Cerebellar nuclear complex (tissue), 1 donor: ENCODE data around the gene WWC2.
"Not testable (repeated sequence)": the region's sequence is repeated elsewhere in the genome, so short reads cannot be mapped to it uniquely, and the experiment has no call there.

ENCODE experiments used
- DNase-seq, 2 experiments: peaks; one replicate each; lab custom pipeline; 2025; lab: John Stamatoyannopoulos, UW

WWC2 gene

DNA sequence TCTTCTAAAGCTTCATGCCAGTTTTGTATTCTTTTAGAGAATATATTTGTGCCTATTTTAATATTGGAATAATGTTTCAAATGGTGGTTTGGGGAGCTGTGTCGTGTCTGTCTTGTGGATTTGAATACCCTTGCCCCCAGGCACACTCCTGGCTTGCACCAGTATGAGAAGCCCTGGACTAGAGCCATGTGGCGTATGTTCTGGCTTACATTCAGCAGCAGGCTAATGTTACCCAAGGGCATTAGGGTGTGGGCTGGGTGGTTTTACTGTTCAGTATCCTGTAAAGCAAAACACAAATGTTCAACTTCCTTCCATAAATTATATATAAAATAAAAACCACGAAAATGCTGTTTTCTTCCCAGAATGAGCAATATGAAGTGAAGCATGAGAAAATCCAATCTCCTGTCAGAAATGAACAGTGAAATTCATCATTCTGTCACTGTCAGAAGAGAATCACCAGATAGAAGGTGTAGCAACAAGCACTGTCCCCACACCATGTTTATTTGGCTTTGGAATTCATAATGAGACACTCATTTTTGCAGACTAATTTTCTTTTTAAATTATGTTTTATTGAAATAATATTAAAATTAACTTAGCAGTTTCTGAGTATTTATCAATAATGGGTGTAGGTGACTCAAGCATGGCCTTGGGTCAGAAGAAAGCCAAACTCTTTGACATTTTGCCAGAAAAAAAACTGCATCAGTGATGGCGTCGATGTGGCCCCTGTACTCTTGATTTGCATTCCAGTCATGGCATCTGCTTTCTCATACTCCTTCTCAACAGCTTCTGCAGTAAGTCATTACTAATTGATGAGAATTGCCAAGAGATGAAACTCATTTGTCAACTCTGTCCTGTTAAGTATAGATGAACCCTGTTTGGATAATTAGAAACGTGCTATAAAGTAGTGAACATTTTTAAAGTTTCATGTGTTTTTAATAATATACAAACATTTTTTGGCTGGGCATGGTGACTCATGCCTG lies 43.8 kb downstream of the WWC2 start:
- no peak for DNase-seq

DNA sequence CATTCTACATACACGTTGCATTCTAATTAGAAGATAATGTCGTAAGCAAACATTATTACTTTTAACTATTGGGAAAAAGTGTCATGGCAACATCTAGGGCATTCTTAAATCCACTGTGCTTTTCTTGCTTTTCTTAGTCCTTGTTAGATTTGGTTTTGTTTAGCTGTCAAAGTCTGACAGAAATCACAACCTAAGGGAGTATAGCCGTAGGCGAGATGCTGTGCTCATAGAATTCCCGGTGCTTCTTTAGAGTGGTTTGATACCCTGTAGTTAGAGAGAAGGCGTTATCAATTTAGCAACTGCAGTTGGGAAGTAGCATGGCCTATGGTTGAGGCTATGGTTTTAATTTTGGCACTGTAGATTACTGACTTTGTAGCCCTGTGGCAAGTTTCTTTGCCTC lies 45.7 kb downstream of the WWC2 start:
- DNase-seq, result no peak

DNA sequence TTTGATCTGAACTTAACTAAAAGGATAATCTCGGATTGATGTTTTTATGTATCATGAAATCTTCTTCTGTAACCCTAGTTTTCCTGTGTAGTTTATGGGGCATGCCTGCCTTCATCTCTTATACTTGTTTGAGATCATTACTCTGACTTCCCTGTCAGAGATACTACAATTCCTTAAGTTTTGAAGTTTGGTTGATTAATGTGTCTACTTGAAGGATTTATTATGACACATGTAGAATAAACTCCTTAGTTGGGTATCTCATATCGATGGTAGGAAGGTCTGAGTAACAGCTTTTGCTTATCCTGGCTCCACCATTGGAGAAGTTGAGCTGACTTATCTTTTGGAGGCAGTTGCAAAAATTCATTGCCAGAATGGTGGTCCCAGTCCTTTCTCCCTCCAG lies 46.7 kb downstream of the WWC2 start:
- no peak for DNase-seq

DNA sequence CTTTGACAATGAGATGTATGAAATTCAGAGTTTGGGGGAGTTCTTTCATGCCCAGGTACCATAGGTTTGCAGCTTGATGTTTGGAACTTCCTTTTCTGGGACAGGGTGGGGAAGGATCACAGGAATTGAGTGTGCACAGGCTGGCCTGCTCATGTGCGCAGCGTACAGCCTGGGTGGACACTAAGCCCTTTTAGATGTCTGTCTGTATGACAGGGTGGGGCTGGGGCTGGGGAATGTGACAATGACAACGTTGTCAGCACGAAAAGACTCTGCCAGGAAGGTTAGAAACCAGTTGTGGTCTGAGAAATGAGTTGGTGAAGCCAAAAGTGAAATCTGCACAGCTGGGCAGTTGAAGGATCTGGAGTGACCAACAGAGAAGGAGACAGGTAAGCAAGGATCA lies 47.4 kb downstream of the WWC2 start:
- no peak for DNase-seq

DNA sequence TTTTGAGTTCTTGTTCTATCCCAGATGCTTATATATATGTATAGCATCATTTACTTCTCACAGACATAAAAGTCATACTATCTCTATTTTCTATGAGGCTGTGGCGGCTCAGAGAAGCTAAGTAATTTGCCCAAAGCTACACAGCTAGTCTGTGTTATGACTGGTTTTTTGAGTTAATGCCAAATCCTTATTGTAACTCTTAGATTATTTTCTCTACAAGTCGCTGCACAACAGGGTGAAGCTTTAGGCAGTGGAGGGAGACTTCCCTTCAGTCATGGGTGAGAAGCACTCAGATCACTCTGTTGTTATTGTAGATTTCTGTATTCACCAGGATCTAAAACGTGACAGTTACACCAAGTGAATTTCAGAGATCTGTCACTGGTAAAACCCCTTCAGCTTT lies 48.1 kb downstream of the WWC2 start:
- no peak for DNase-seq

DNA sequence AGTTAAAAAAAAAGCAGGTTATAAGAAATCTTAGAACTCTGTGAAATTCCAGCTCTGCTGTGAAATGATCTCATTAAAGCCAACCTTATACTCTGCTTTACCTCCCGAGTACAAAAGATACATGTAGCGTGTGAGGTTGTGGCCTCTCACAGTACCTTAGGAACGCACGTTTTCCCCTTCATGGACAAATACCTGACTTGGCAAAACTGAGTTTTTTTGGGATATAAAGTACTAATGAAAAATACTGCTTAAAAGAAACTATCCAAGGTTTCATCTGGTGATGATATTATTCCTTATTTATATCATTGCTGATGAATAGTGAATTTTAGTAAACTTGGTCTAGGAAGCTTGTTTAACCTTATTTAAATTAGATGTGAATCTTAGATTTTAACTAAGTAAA lies 48.9 kb downstream of the WWC2 start:
- DNase-seq, result no peak

DNA sequence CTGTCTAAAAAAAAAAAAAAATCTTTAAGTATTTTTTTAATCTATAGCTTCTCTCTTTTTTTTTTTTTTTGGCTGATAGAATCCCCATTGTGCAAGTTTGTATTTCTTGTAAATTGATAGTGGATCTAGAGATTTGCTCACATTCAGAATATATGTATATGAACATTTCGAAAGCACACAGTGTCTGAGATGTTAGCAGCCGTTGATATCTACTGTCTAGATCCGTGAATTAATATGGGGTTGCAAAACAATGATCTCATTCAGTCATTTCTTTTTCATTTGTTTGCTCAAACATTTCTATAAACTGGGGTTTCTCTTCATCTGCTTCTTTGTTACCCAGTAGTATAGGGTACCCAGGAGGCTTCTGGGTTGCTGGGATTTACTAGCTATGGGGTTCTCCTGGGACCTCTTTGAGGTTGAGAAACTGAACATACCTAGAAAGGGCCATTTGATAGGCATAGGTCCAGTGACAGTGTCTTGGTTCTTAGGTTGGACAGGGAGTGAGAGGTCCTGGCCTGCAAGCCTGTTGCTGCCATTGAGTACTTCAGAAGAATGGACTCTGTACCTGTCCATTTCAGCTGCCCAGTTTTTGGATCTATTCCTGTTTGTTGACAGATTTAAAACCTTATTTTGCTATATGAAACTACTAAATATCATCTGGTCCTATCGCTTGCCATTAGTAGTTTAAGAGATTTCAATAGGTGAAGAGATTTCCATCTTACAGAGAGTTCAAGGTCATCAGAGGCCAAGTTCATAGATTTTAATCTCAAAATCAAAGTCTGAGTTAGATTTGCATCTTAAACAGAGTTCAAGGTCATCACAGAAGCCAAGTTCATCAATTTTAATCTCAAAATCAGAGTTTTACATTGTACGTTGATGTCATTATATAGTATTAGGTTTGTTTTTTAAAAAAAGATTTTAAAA lies 50.8 kb downstream of the WWC2 start:
- no peak for DNase-seq

DNA sequence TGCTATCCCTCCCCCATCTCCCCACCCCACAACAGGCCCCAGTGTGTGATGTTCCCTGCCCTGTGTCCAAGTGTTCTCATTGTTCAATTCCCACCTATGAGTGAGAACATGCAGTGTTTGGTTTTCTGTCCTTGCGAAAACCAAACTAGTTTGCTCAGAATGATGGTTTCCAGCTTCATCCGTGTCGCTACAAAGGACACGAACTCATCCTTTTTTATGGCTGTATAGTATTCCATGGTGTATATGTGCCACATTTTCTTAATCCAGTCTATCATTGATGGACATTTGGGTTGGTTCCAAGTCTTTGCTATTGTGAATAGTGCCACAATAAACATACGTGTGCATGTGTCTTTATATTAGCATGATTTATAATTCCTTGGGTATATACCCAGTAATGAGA lies 51.6 kb downstream of the WWC2 start:
- DNase-seq, result not testable (repeated sequence)

DNA sequence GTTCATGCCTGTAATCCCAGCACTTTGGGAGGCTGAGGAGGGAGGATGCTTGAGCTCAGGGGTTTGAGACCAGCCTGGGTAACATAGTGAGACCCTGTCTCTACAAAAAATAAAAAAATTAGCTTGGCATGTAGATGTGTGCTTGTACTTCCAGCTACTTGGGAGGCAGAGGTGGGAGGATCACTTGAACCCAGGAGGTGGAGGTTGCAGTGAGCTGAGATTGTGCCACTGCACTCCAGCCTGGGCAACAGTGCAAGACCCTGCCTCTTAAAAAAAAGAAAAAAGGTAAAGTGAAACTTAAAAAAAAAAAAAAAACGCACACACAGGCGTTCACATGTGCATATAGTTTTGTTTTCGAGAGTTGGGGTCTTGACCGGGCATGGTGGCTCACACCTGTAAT lies 53.2 kb downstream of the WWC2 start:
- DNase-seq, result not testable (repeated sequence)

DNA sequence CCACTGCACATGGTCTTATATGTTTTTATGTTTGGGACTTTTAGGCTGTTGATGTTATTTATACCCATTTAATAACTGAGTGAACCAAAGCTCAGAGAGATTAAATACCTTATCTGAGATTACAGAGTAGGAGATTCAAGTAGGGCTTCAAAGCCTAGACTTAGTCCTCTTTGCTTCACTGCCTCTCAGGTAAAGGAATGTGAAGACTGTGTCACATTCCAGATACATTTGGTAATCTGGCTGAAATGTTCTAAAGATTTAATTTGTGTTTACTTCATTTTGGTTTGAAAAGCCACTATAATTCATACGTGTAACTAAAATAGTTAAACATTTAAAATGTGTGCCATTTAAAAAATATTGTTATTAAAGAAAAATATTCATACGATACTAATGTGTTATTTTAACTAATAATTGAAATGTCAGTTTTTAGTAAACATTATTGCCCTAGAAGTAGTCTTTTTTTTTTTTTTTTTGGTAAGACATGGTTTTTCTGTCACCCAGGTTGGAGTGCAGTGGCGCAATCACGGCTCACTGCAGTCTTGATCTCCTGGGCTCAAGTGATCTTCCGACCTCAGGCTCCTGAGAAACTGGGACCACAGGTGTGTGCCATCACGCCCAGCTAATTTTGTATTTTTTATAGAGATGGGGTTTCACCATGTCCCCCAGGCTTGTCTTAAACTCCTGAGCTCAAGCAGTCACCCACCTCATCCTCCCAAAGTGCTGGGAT lies 54.3 kb downstream of the WWC2 start:
- no peak for DNase-seq

DNA sequence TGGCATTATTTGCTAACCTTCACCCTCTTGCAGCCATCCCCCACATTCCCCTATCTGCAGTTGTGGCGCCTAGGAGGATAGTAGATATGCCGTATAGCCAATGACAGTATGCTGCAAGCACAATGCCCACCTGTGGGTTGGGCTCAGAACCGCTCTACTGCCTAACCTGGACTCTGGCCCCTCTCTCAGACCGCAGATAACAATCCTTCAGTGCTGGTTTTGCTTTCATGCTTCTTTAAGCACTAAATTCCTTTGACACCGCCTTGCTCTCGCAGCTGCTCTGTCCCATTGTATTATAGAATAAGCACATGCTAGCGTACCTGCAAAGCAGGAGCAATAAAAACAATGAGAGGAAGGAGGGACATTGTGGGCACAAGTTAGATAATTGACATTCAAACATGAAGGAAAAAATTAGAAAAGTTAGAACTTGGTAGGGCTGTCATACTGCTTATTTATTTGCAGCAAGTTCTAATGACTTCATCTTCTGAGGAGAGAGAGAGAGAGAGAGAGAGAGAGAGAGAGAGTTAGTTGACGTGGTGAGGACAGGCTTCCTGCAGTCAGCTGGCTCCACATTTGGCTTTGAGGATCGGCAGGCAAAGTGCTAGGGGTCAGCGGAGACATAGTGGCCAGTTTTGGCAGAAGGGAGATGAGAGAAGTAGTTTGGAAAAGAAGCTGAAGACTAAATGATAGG lies 55.8 kb downstream of the WWC2 start:
- DNase-seq, result no peak

DNA sequence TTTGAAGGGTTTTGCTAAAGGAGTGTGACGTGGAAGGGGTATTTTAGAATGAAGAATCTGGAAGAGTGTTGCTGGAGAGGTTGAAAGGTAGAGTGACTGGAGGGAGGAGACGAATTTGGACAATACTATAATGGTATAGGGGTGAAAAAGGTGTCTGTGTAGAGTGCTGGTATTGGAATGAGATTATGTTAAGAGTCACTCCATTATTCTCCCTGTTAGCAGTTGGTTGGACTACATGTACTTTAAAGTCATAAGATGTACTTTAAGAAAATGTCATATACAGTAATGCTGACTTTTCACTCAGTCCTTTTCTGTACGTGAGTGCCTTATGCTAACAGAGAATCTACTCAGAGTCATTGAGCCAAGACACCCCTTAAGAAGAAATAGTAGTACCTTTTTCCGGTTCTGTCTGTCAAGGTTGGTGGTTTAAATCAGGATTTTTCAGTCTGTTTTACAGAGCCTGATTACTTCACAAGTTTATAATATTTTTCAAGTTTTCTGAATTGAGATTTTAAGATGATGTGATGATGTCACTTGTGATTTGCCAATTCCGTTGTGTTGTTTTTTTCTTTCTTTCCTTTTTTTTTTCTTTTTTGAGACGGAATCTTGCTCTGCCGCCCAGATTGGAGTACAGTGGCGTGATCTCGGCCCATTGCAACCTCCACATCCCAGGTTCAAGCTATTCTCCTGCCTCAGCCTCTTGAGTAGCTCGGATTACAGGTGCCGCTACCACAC lies 56.6 kb downstream of the WWC2 start:
- no peak for DNase-seq

DNA sequence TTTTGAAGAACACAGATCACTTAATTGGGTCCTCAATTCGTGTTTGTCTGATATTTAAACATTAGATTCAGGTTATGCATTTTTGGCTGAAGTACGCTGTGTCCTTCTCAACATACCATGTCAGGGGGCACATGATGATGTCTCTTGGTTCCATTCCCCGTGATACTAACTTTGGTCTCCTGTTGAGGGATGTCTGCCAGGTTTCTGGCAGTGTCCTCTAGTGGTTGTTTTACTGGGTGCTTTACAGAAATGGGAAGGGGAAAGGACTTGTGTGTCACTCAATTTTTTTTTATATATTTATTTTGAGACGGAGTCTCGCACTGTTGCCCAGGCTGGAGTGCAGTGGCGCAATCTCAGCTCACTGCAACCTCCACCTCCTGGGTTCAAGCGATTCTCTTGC lies 58.2 kb downstream of the WWC2 start:
- DNase-seq, result no peak

DNA sequence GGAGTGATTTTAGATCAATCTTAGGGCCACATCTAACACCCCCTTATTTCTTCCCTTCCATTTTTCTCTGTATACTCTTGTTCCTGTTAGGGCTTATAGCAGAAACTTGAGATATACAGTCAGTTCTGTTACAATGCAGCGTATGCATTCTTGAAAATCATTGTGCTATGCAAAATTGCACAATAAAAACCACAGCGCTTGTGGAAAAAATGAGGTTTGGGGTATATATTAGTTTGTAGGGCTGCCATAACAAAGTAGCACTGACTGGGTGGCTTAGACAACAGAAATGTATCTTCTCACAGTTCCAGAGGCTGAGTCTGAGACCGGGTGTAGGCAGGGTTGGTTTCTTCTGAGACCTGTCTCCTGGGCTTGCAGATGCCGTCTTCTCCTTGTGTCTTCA lies 59.0 kb downstream of the WWC2 start:
- DNase-seq, result no peak

DNA sequence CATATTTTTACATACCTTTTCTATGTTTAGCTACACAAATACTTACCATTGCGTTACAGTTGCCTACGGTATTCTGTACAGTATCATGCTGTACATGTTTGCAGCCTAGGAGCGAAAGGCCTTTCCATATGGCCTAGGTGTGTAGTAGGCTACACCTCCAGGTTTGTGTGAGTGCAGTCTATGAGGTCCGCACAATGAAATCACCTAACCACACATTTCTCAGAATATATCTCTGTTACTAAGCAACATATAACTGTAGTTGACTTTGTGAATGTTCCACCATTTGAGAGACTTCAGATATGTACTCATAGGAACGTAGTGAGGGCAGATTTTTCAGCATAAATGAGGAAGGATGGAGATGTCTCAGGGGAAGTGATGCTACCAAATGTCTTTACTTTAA lies 62.6 kb downstream of the WWC2 start:
- no peak for DNase-seq

DNA sequence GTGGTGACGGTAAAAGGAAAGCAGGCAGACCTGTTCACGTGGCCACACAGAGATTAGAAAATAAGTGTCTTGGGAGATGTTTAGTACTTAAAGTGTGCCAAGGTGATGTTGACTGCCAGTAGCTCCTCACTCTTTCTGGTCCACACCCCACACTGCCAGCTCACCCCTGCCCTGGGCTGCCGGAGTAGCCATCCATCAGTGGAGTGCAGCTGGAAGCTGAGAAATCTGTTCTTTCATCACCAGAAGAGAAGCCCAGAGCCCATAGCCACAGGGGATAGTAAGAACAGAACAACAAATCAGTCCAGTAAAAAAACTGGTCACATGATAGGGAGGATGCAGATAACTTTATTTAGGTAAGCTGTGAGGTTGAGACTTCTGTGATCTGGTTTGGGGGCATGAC lies 64.1 kb downstream of the WWC2 start:
- no peak for DNase-seq

DNA sequence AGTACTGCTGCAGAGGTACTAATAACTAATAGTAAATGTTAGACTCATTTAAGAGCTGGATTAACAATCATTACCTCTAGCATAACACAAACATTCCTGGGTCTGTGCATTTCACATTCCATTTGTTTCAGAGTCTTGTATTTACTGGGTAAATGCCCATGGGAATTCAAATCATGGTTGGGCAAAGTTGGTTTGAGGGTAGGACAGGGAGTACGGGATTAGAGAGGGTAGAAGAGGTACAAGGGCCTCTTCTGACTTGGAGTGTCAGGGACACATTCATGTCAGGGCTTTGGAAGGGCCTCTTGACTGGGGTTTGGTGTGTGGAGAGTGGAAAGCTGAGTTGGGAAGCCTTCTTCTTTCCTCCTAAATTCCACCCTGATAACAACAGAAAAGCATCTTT lies 65.9 kb downstream of the WWC2 start:
- no peak for DNase-seq

DNA sequence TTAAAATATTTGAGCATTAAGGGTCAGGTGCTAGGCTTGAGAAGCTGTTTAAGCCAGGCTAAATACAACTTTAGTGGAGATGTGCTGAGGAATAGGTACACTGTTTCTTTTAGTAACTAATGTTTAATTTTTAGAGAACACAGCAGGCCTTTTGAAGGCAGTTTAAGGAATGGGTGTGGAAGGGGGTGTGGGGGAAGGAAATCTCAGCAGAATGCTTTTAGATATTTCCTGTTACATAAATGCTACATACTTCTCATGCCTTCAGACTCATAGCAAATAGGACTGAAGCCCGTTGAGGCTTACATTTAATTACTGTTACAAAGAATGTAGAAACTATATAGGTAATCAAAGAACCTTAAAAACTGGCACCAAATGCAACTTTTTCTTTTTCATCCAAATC lies 66.3 kb downstream of the WWC2 start:
- no peak for DNase-seq

DNA sequence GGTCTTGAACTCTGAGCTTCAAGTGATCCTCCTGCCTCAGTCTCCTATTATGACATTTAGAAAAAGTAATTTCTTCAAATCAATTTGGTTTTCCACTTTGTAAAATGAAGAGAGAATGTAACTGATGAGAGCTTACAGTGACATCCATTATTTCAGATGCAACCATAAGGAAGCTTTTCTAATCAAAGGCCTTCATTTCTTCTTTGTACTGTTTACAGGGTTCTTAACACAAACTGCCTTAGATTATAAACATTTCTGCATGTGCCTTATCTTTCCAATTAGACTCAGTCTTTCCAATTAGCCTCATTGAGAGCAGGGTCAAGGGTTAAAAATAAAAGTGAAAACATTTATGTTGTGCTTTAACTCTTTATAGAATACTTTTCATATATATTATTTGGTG lies 71.8 kb downstream of the WWC2 start:
- DNase-seq, result no peak

DNA sequence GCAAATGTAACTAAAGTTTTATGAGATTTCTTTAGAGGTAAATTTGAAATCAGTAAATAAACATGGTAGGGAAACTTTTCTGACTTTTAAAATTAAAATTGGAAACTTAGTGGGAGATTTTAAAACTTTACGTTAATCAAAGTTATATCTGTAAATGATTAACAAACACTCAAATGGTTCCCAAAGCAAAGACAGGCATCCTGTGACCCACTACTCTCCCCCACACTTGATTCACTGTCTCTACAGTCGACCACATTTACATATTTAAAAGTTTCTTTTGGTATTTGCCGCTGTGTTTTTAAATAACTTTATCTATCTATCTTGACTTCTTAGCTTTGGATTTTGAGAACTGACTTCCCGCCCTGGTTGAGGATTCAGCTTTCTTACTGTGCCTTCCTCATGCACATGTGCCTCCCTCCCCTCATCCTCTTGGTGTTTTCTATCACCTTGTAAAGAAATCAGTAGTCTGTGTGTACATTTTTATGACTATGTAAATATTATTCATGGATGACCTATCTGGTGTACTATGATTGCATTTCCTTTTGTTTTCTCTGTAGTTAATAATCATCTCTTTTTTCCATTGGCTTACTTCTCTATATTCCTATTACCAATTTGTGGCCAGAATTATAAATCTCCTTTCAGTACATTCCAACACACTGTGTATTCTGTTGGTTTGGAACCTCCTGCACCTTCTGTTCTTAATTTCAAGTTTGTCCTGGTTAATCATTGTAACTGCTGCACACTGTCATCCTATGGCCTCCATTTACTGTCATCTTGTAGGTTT lies 72.6 kb downstream of the WWC2 start:
- DNase-seq, result no peak
